Subcutaneous abdominal adipose tissue (tissue), 5 donors: ENCODE results near the gene ZNF302.
"Not testable (repeated sequence)": the region's sequence is repeated elsewhere in the genome, so short reads cannot be mapped to it uniquely, and the experiment has no call there.

Experiments
- H3K27ac ChIP-seq: one replicate; pipeline ENCODE4 v1.7.0; 2013; ENCODE audit warnings: low read depth, mild to moderate bottlenecking, inconsistent platforms, low read length, moderate library complexity
- H3K27me3 ChIP-seq, 5 donors: one replicate each; pipeline ENCODE4 v1.7.0; 2013; ENCODE audit warnings: low read length in 5 of 5, inconsistent platforms in 1 of 5; ENCODE audit not compliant: control insufficient read depth in 5 of 5, insufficient read depth in 4 of 5
- H3K36me3 ChIP-seq, 5 donors: one replicate each; pipeline ENCODE4 v1.7.0; 2013; ENCODE audit warnings: low read length in 5 of 5; ENCODE audit not compliant: control insufficient read depth in 5 of 5, insufficient read depth in 5 of 5
- H3K4me1 ChIP-seq, 5 donors: one replicate each; pipeline ENCODE4 v1.7.0; 2013; ENCODE audit warnings: low read length in 5 of 5, mild to moderate bottlenecking in 3 of 5, moderate library complexity in 1 of 5; ENCODE audit not compliant: control insufficient read depth in 5 of 5, insufficient read depth in 5 of 5
- H3K4me3 ChIP-seq, 5 donors: one replicate each; pipeline ENCODE4 v1.7.0; 2013; ENCODE audit warnings: low read length in 5 of 5, low read depth in 1 of 5
- H3K9ac ChIP-seq, 5 donors: one replicate each; pipeline ENCODE4 v1.7.0; 2013; ENCODE audit warnings: low read length in 5 of 5, mild to moderate bottlenecking in 4 of 5, moderate library complexity in 3 of 5
- H3K9me3 ChIP-seq, 5 donors: one replicate each; pipeline ENCODE4 v1.7.0; 2013; ENCODE audit warnings: low read length in 5 of 5; ENCODE audit not compliant: control insufficient read depth in 5 of 5
- donor health status: healthy.
- donor health status: healthy.
- donor health status: healthy.
- donor health status: healthy.
- donor health status: healthy.

The ZNF302 gene

GRCh38 chr19:34669305-34669704 lies 8.2 kb upstream of the ZNF302 start:
- peaks cover 0 to 15% (median 9%) of the 10 kb centered on the region in 5 donors for H3K4me1 ChIP-seq
- H3K36me3 ChIP-seq: no peaks in the 10 kb centered on the region
- no peak overlapping the region for H3K9ac ChIP-seq
- no peak overlapping the region for H3K27ac ChIP-seq
- H3K4me3 ChIP-seq: no peak overlapping the region
- no peaks in the 10 kb centered on the region for H3K27me3 ChIP-seq
- H3K9me3 ChIP-seq: no peaks in the 10 kb centered on the region

DNA sequence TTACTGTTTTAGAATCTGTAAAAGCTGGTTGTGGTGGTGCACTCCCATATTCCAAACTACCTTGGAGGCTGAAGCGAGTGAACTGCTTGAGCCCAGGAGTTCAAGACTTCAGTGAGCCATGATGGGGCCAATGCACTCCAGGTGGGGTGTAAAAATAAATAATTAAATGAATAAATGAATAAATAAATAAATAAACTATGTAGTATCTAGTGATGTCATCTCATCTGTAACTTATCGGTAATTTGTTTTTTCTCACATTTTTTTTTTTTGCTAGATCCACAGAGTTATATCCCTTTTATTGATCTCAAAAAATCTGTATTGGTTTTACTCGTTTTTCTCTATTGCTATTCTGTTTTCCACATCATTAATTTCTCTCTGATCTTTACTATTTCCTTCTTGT lies 5.5 kb upstream of the ZNF302 start:
- Histone ChIP-seq H3K4me1 (peaks cover 0 to 20% (median 17%) of the 10 kb centered on the region in 5 donors), H3K27ac (no peak overlapping the region), H3K9ac (no peak overlapping the region)

DNA sequence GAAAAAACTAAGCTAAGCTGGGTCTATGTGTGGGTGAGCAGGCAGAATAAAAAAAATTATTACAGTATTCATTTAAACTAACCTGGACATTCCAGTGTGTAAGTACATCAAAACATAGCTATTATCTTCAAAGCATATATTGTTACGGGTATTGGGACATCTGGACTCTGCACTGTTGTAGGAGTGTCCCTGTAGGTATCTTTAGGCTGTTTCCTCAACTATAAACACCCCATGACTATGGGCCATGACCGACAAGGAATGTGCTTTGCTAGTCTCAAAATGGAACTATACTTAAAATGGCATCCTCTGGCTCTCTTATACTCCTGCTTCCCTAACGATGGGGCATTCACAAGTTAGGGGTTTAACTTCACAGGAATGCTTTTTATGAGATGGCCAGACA lies 3.9 kb upstream of the ZNF302 start:
- peaks cover 2 to 17% (median 15%) of the 10 kb centered on the region in 5 donors for H3K4me1 ChIP-seq
- no peak overlapping the region for H3K9ac ChIP-seq
- H3K9me3 ChIP-seq: peaks cover 0 to 1% (median 0%) of the 10 kb centered on the region in 5 donors
- no peak overlapping the region for H3K27ac ChIP-seq
- no peaks in the 10 kb centered on the region for H3K27me3 ChIP-seq
- no peaks in the 10 kb centered on the region for H3K36me3 ChIP-seq
- no peak overlapping the region for H3K4me3 ChIP-seq

More for the DNA sequence above, 5.5 kb upstream of the ZNF302 start:
- no peaks in the 10 kb centered on the region for H3K36me3 ChIP-seq
- no peak overlapping the region for H3K4me3 ChIP-seq
- no peaks in the 10 kb centered on the region for H3K9me3 ChIP-seq
- no peaks in the 10 kb centered on the region for H3K27me3 ChIP-seq

DNA sequence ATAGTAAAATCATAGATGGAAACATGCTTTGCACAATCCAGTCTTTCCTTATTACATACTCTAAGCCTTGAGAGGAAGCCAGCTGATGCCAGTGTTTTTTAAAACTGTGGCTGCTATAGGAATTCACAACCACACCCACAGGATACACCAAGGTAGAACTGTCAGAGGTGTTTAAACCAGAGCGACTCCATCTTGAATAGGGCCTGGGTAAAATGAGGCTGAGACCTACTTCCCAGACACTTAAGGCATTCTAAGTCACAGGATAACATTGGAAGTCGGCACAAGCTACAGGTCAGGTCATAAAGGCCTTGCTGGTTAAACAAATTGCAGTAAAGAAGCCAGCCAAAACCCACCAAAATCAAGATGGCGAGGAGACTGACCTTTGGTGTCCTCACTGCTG lies 2.2 kb upstream of the ZNF302 start:
- no peak overlapping the region for H3K27ac ChIP-seq
- peaks cover 3 to 8% (median 5%) of the 10 kb centered on the region in 5 donors for H3K9me3 ChIP-seq
- H3K4me3 ChIP-seq: no peak overlapping the region
- H3K4me1 ChIP-seq: peaks cover 2 to 26% (median 19%) of the 10 kb centered on the region in 5 donors
- no peak overlapping the region for H3K9ac ChIP-seq
- no peaks in the 10 kb centered on the region for H3K27me3 ChIP-seq
- H3K36me3 ChIP-seq: peaks cover 7 to 16% (median 13%) of the 10 kb centered on the region in 5 donors

DNA sequence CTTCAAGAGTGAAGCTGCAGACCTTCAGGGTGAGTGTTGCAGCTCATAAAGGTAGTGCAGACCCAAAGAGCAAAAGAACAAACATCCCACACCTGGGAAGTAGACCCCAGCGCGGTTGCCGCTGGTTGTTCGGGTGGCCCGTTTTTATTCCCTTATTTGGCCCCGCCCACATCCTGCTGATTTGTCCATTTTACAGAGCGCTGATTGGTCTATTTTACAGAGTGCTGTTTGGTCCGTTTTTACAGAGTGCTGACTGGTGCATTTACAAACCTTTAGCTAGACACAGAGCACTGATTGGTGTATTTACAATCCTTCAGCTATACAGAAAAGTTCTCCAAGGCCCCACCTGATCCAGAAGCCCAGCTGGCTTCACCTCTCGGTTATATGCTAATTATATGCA lies 1.6 kb upstream of the ZNF302 start:
- no peak overlapping the region for H3K27ac ChIP-seq
- H3K4me1 ChIP-seq: peaks cover 2 to 26% (median 19%) of the 10 kb centered on the region in 5 donors
- H3K9ac ChIP-seq: no peak overlapping the region
- H3K27me3 ChIP-seq: no peaks in the 10 kb centered on the region
- peaks cover 3 to 14% (median 5%) of the 10 kb centered on the region in 5 donors for H3K9me3 ChIP-seq
- peaks cover 13 to 21% (median 18%) of the 10 kb centered on the region in 5 donors for H3K36me3 ChIP-seq
- H3K4me3 ChIP-seq: peak overlapping the region in 3 of 5 donors; percentile 73 to 87 (median 82)

- Histone ChIP-seq H3K4me1 (peaks cover 2 to 26% (median 19%) of the 10 kb centered on the region in 5 donors), H3K27me3 (no peaks in the 10 kb centered on the region), H3K9ac (peak within 1 kb of the TSS; percentile 93 to 98 (median 97)), H3K36me3 (peaks cover 16 to 30% (median 26%) of the 10 kb centered on the region in 5 donors), H3K4me3 (peak within 1 kb of the TSS; percentile 73 to 99 (median 82)), H3K9me3 (peaks cover 7 to 22% (median 10%) of the 10 kb centered on the region in 5 donors), H3K27ac (peak within 1 kb of the TSS; percentile 98)
Observed at GRCh38 chr19:34676697-34677385, 637 bp upstream of the ZNF302 start, which contains the start of gene SCGB2B2. TSS of gene SCGB2B2 (minus strand) at chr19:34677159. CDS start at chr19:34594563, 82,596 bp downstream.

- Histone ChIP-seq H3K4me3 (peak overlapping the region; percentile 73 to 87 (median 81)), H3K4me1 (peaks cover 2 to 26% (median 19%) of the 10 kb centered on the region in 5 donors), H3K9ac (peak overlapping the region; percentile 93 to 98 (median 97)), H3K27me3 (no peaks in the 10 kb centered on the region), H3K9me3 (peaks cover 11 to 27% (median 19%) of the 10 kb centered on the region in 5 donors), H3K36me3 (peaks cover 28 to 43% (median 38%) of the 10 kb centered on the region in 5 donors), H3K27ac (peak overlapping the region; percentile 98)
Observed at GRCh38 chr19:34678085-34678412, 571 bp downstream of the ZNF302 start.

- Histone ChIP-seq H3K36me3 (peaks cover 31 to 46% (median 41%) of the 10 kb centered on the region in 5 donors), H3K27ac (no peak overlapping the region), H3K9me3 (peaks cover 11 to 27% (median 22%) of the 10 kb centered on the region in 5 donors), H3K27me3 (no peaks in the 10 kb centered on the region), H3K4me1 (peaks cover 2 to 26% (median 19%) of the 10 kb centered on the region in 5 donors), H3K9ac (peak overlapping the region in 3 of 5 donors; percentile 97 to 98 (median 97)), H3K4me3 (peak overlapping the region; percentile 73 to 87 (median 81))
Observed at GRCh38 chr19:34678421-34678820, 943 bp downstream of the ZNF302 start.

GRCh38 chr19:34681478-34681877 lies 4.0 kb downstream of the ZNF302 start:
- H3K4me1 ChIP-seq: peaks cover 2 to 21% (median 15%) of the 10 kb centered on the region in 5 donors
- peak overlapping the region in 4 of 5 donors; percentile 2 to 48 (median 31) for H3K4me3 ChIP-seq
- no peak overlapping the region for H3K27ac ChIP-seq
- peaks cover 25 to 50% (median 42%) of the 10 kb centered on the region in 5 donors for H3K9me3 ChIP-seq
- H3K36me3 ChIP-seq: peaks cover 48 to 58% (median 51%) of the 10 kb centered on the region in 5 donors
- H3K9ac ChIP-seq: no peak overlapping the region
- H3K27me3 ChIP-seq: no peaks in the 10 kb centered on the region

DNA sequence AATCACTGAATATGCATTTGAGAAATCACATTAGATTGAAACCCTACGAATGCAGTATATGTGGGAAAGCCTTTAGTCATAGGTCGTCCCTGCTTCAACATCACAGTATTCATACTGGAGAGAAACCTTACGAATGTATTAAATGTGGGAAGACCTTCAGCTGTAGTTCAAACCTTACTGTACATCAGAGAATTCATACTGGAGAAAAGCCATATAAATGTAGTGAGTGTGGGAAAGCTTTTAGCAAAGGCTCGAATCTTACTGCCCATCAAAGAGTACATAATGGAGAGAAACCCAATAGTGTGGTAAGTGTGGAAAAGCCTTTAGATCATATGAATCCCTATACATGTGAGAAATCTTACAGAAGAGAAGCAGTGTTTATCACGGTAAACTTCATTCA lies 7.8 kb downstream of the ZNF302 start:
- not testable (repeated sequence) for H3K27me3 ChIP-seq, H3K4me3 ChIP-seq, H3K9ac ChIP-seq, H3K27ac ChIP-seq, H3K4me1 ChIP-seq
- peaks cover 26 to 63% (median 51%) of the 10 kb centered on the region in 5 donors for H3K9me3 ChIP-seq
- H3K36me3 ChIP-seq: peaks cover 35 to 44% (median 41%) of the 10 kb centered on the region in 5 donors
